ENCODE results near the gene PNPLA8.

DNA sequence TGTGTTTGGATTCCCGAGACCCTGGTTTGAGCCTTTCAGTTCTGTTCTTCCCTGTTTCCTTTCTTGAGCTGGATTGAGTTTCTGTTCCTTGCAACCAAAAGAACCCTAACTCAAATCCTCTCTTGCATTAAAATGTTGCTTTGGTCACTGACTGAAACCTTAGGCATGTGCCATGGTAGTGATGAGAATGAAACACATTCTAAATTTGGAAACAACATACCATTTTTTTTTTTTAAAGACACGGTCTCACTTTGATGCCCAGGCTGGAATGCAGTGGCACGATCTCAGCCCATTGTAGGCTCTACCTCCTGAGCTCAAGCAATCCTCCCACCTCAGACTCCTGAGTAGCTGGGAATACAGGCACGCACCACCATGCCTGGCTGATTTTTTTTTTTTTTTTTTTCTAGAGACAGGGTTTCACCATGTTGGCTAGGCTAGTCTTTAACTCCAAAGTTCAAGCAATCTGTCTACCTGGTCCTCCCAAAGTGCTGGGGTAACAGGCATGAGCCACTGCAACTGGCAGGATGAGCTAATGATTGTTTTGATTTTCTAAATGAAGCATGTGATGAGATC is 35.2 kb upstream of the PNPLA8 start:
- TF ChIP-seq, protein P1, sequence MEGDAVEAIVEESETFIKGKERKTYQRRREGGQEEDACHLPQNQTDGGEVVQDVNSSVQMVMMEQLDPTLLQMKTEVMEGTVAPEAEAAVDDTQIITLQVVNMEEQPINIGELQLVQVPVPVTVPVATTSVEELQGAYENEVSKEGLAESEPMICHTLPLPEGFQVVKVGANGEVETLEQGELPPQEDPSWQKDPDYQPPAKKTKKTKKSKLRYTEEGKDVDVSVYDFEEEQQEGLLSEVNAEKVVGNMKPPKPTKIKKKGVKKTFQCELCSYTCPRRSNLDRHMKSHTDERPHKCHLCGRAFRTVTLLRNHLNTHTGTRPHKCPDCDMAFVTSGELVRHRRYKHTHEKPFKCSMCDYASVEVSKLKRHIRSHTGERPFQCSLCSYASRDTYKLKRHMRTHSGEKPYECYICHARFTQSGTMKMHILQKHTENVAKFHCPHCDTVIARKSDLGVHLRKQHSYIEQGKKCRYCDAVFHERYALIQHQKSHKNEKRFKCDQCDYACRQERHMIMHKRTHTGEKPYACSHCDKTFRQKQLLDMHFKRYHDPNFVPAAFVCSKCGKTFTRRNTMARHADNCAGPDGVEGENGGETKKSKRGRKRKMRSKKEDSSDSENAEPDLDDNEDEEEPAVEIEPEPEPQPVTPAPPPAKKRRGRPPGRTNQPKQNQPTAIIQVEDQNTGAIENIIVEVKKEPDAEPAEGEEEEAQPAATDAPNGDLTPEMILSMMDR (conservative IDR thresholded peaks at IDR 0.05; ENCODE audit: low read depth, low read length): no peak
- TF ChIP-seq POLR2A (IDR thresholded peaks at IDR 0.05; ENCODE audit: low read depth, low read length) (no peak), RCOR1 (IDR thresholded peaks at IDR 0.05; ENCODE audit: insufficient replicate concordance, low read length) (no peak), MAZ (IDR thresholded peaks at IDR 0.05; ENCODE audit: borderline replicate concordance, low read depth, low read length) (no peak), CEBPB (IDR thresholded peaks at IDR 0.05; ENCODE audit: low read depth, low read length) (no peak)

Measured in IMR-90 (cell line).